ENCODE data around the gene TANC1.

The TANC1 gene

GRCh38 chr2:159148901-159149300, 180.5 kb downstream of the TANC1 start:
- no peak for DNase-seq

DNA sequence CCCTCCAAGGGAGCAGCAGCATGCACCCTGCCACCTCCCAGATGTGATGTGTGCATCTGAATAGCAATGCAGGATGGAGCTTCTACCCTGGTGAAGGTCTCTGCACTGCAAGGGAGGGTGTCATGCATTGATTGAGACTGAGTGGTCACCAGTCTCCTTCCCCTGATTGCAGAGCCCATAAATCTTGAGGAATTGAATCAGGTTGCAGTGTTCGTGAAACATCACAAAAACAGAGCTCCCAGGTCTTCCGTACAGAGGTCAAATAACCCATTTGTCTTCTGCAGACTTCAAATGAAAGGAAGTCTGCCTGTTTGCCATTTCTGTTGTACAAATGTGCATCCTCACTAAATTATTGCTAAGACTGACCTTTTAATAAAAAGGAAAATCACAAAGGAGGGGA, 181.3 kb downstream of the TANC1 start:
- DNase-seq, result no peak

GRCh38 chr2:159150280-159150746, 181.9 kb downstream of the TANC1 start:
- no peak for DNase-seq

DNA sequence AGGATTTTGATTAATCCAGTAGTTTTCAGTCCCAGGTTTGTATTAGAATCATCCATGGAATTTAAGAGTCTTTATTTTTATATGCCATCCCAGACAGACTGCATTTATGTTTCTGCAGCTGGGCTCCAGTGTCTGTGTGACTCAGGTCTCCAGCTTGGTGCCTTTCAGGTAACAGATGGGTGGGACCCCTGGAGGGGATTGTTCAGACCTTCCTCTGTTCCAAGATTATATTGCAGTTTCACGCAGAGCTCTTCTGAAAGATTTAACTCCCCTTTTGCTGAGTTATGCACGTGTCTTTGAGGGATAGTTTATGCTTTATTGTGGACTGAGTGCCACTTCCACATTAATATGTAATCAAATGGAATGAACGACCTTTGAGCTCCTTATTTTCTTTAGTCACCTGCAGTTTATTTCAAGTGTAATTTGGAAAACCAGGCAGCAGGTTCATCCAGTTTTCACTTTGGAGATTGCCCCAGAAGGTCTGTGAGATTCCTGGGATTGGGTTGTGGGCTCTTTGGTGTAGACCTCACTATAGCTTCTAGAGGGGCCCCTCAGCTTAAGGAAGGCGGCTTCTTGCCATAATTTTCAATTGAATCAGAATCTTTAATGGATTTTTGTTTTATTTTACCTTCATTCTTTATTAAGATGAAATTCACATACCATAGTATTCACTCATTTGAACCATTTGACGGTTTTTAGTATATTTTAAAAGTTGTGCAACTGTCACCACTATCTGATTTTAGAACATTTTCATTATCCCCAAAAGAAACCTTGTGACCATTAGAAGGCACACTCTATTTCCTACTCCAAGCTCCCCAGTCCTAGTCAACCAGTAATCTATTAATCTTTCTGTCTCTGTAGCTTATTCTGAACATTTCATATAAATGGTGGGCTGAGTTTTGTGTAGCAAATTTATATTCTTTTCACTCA, 183.0 kb downstream of the TANC1 start:
- no peak for DNase-seq

DNA sequence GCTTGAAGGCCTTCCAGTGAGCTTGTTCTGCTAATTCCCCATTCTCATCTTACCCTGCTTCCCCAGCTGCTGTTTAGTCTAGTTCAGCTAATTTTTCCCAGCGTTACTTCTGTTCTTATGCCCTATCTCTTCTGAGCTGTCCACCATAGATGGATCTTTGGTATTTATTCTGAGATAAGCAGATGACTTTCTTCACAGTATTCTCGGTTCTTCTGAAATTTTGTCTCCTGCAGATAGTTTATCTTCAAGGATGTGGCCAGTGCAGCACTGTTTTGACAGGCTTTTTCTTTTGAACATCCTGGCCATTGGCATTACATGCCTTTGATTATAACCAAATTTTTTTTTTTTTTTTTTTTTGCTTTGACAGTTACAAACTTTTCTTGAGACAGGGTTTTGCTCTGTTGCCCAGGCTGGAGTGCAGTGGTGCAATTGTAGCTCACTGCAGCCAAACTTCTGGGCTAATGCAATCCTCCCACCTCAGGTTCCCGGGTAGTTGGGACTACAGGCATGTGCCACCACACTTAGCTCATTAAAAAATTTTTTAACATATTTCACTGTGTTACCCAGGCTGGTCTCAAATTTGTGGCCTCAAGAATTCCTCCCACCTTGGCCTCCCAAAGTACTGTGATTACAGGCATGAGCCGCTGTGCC, 183.8 kb downstream of the TANC1 start:
- no peak for DNase-seq

GRCh38 chr2:159153063-159153462, 184.6 kb downstream of the TANC1 start:
- DNase-seq, result no peak

- DNase-seq, result no peak
These were observed 185.0 kb downstream of the TANC1 start for GRCh38 chr2:159153463-159153862.

- no peak for DNase-seq
These were observed 185.5 kb downstream of the TANC1 start for GRCh38 chr2:159153951-159154350.

DNA sequence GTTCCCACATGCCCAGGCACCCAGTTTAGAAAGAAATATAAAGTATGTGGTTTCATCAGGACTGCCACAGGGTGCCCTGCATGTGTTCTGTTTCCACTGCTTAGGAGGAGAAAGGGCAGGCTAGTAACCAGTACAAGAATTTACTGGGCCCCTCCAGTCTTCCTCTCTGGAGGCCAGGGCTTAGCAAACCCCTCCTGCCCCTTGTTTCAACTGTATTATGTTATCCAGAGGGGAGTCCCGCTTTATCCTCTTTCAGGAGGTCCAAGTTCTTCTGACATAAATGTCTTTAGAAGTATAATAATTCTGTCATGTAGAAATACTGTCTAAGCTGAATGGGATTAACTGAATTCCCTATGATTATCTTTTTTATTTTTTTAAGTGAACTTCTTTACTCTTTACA, 185.9 kb downstream of the TANC1 start:
- DNase-seq, result no peak

GRCh38 chr2:159155320-159155719, 186.9 kb downstream of the TANC1 start:
- DNase-seq, result no peak

GRCh38 chr2:159155791-159156190, 187.4 kb downstream of the TANC1 start:
- no peak for DNase-seq

DNA sequence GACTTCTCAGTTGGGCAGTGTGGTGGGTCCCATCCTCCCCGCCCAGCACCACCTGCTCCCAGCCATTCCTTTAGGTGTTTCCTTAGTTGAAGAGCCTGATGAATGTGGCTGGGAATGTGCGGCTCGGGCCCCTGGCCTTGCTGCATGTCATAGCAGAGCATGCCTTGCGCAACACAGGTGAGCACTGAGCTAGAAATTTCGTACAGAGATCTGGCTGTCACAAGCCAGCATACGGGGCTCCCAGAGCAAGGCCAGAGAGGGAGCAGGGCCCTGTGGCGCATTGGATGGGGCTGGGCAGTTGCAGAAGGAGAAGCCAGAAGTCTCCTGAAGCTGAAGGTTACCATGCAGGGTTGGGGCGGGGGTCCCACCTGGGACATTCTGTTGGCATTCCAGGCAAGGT, 188.4 kb downstream of the TANC1 start:
- no peak for DNase-seq

GRCh38 chr2:159157361-159158209, 189.1 kb downstream of the TANC1 start:
- no peak for DNase-seq

DNA sequence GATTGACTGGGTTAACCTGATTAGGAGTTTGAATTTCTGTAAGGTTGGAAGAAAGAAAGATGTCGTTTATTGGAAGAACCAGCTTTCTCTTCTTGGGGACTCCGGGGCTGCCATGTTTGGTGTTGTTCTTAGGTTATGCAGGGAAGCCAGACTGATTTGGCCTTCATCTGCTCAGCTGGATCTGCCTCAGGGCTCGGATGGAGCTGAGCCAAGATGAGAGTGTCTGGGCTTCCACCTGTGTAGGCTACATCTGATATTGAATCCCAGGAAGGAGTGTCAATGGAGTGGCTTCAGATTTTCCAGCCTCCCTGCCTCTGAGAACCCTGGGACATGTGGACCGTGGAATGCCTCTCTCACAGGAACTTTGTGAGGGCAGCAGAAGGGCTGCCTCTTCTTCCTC, 192.0 kb downstream of the TANC1 start:
- no peak for DNase-seq

DNA sequence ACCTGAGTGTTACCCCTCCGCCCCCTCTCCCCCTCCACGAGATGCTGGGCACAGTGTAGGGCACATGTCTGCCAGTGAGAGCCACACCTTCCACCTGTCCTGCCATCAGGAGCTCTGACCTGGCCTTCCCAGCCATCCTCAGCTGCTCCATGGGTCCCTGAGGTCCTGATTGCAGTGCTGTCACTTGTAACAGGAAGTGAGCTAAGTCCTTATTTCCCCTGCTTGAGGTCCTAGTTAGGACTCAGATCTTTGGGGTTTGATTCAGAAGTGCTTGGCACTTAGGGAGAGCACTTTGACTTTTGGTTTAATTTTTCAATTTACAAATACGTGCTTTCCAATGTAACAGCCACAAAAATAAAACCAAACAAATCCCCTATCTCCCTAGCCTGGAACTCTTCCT, 192.5 kb downstream of the TANC1 start:
- no peak for DNase-seq

GRCh38 chr2:159163930-159164329, 195.5 kb downstream of the TANC1 start:
- DNase-seq, result no peak

DNA sequence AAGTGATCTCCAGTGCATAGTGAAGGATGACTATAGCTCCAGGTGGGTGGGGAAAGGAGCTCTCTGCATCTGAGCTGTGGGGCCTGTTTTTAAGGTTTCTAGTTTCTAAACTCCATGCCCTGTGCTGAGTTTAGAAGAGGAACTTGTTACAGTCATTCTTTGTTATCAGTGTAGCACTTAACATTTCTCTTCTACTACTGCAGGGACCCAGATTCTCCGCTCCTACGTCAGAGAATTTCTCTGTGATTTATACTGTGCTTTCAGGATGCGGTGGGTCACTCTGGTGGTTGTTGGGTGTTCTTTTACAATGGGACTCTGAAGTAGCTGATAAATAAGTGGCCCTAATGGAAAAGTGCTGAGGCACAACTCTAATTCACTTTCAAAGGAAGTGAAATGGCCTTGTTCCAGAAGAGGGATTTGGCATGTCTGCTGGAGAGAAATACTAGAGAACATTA, 196.0 kb downstream of the TANC1 start:
- DNase-seq, result no peak

DNA sequence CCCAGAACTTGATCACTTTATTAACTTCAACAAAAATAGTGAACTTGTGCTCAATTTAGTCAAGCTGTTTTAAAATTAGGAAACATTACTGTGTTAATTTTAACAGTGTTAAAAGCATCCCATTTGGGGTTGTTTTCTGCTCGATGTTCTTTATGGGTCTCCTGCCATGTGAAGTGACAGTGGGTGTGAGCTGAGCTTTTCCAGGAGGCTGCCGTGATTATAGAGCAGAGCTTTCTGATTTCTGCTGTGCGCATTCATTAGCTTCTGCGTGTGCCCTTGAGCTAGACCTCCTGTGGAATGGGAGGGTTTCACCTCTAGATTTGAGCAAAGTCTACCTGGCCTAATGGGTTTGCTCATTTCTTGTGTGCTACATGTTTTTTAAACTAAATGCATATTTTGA, 196.6 kb downstream of the TANC1 start:
- DNase-seq, result no peak

GRCh38 chr2:159168707-159169106, 200.3 kb downstream of the TANC1 start:
- no peak for DNase-seq

DNA sequence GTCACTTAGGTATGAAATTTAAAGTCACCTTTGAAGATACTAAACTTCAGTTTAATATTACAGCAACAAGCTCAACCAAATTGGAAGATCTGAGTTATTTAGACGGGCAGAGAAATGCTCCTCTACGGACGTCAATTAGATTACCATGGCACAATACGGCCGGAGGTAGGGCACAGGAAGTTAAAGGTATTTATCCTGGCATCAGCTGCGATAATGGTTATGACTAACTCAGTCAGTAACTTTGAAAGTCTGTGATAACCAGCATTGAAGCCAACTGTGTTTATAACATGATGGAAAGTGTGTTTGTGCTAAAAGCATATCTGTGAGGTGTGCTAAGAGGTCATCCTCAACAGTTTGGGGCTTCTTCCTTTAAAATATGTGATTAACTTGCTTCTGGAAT, 200.7 kb downstream of the TANC1 start:
- no peak for DNase-seq

DNA sequence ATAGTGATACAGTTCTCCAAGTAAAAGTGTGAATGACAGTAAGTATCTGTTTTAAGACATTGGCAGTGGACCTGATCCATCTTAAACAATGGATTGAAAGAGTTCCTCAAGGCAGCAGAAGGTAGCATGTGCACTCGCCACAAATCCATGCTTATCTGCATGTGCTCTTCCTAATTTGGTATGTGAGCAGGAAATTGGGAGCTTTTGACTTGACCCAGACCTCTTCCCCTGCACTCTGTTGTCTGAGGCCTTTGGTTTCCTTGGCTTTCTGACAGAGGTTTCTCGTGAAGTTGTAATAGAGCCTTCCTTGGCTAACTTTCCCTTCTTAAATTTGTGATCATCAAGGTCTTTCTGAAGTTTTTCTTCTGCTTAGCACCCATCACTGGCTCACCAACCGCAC, 204.0 kb downstream of the TANC1 start:
- no peak for DNase-seq

- DNase-seq, result no peak
These were observed 206.3 kb downstream of the TANC1 start for GRCh38 chr2:159174759-159175158.

DNA sequence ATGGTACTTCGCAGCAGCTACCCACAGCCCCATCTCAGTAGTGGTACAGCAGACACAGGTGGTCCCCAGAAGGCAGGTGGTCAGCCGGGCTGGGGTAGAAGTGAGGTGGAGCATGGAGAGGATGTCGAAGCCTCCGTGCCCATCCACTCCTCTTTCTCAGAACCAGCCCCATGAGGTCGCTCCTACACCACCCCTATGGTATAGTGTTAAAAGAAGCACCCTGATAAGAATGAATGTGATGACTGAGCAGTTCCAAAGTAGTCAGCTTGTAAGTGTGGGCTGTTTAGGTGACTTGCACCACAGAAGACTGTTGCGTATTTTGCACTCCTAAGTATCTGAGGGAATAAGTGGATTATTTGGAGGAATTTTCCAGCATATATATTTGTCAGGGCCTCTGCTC, 206.7 kb downstream of the TANC1 start:
- peak; percentile 11 for DNase-seq
